ENCODE results near the gene SCN3B.

The SCN3B gene

GRCh38 chr11:123608945-123609344, 45.5 kb downstream of the SCN3B start:
- no peak for TF ChIP-seq CTCF (conservative IDR thresholded peaks at IDR 0.05; ENCODE audit: control insufficient read depth, insufficient read depth, low read depth, low read length)
- DNase-seq (ENCODE audit: low read depth): no peak
- H3K4me3 ChIP-seq (ENCODE audit: control insufficient read depth, low read depth, low read length): no peak overlapping the region

GRCh38 chr11:123608371-123608770, 46.1 kb downstream of the SCN3B start:
- TF ChIP-seq CTCF (conservative IDR thresholded peaks at IDR 0.05; ENCODE audit: control insufficient read depth, insufficient read depth, low read depth, low read length): no peak
- no peak for DNase-seq (ENCODE audit: low read depth)
- H3K4me3 ChIP-seq (ENCODE audit: control insufficient read depth, low read depth, low read length): no peak overlapping the region

GRCh38 chr11:123607781-123608180, 46.6 kb downstream of the SCN3B start:
- no peak for TF ChIP-seq CTCF (conservative IDR thresholded peaks at IDR 0.05; ENCODE audit: control insufficient read depth, insufficient read depth, low read depth, low read length)
- no peak overlapping the region for H3K4me3 ChIP-seq (ENCODE audit: control insufficient read depth, low read depth, low read length)
- DNase-seq (ENCODE audit: low read depth): no peak

- TF ChIP-seq CTCF (conservative IDR thresholded peaks at IDR 0.05; ENCODE audit: control insufficient read depth, insufficient read depth, low read depth, low read length): no peak
Measured at GRCh38 chr11:123603666-123604065, 50.8 kb downstream of the SCN3B start.

GRCh38 chr11:123601743-123602142, 52.7 kb downstream of the SCN3B start:
- no peak for DNase-seq (ENCODE audit: low read depth)
- TF ChIP-seq CTCF (conservative IDR thresholded peaks at IDR 0.05; ENCODE audit: control insufficient read depth, insufficient read depth, low read depth, low read length): no peak
- H3K4me3 ChIP-seq (ENCODE audit: control insufficient read depth, low read depth, low read length): no peak overlapping the region

More at GRCh38 chr11:123603666-123604065, 50.8 kb downstream of the SCN3B start:
- H3K4me3 ChIP-seq (ENCODE audit: control insufficient read depth, low read depth, low read length): no peak overlapping the region
- no peak for DNase-seq (ENCODE audit: low read depth)

GRCh38 chr11:123601136-123601535, 53.3 kb downstream of the SCN3B start:
- no peak overlapping the region for H3K4me3 ChIP-seq (ENCODE audit: control insufficient read depth, low read depth, low read length)
- DNase-seq (ENCODE audit: low read depth): peak; percentile 57
- TF ChIP-seq CTCF (conservative IDR thresholded peaks at IDR 0.05; ENCODE audit: control insufficient read depth, insufficient read depth, low read depth, low read length): no peak

GRCh38 chr11:123597859-123598258, 56.6 kb downstream of the SCN3B start:
- peak; percentile 12 for TF ChIP-seq CTCF (conservative IDR thresholded peaks at IDR 0.05; ENCODE audit: control insufficient read depth, insufficient read depth, low read depth, low read length)
- no peak for DNase-seq (ENCODE audit: low read depth)
- H3K4me3 ChIP-seq (ENCODE audit: control insufficient read depth, low read depth, low read length): no peak overlapping the region

Measured in fibroblast of mammary gland (primary cell).